GM21515 (cell line): ENCODE results near the gene C2orf49.

Source experiments
- ATAC-seq: cut with Tn5 transposase; IDR thresholded peaks from one replicate; pipeline ENCODE4 v1.9.1; 2021; ENCODE audit not compliant: unreplicated experiment

C2orf49 gene

GRCh38 chr2:105398336-105399206, 61.2 kb downstream of the C2orf49 start, which contains the start of gene FHL2:
FHL2 (minus strand) TSS chr2:105399051; CDS start chr2:105386516, 12,535 bp downstream.
- ATAC-seq = peak; percentile 96
